GM23338 (cell line): Measurements from ENCODE around the gene HRAS. TPM values are rescaled to one million over a fixed set of nuclear protein-coding genes. Genes with fewer than 3 reads are reported as not detected.

Source experiments
- ATAC-seq: fragments of 200-7000 bp; cut with Tn5 transposase; 3 replicates; pipeline ENCODE4 v1.9.1; 2020
- DNase-seq: peaks from one replicate; pipeline ENCODE4 v3.0.0-alpha.2; 2015; ENCODE audit warnings: low spot score
- H2AFZ ChIP-seq: fragments of 200-600 bp; sonication (generic); 2 replicates; pipeline ENCODE4 v1.8.0; 2016; ENCODE audit warnings: antibody characterized with exemption, mild to moderate bottlenecking, moderate library complexity
- H3F3A ChIP-seq: fragments of 200-600 bp; sonication (generic); replicated peaks from 2 replicates; pipeline ENCODE4 v1.8.0; 2017; ENCODE audit warnings: antibody characterized with exemption, mixed run types, low read depth
- H3K27ac ChIP-seq: fragments of 200-600 bp; sonication (generic); 2 replicates; pipeline ENCODE4 v1.6.1; 2016; ENCODE audit warnings: low read depth
- H3K27me3 ChIP-seq: fragments of 200-600 bp; sonication (generic); 2 replicates; pipeline ENCODE4 v1.8.0; 2016; ENCODE audit warnings: mild to moderate bottlenecking, mixed run types, moderate library complexity; ENCODE audit not compliant: insufficient read depth
- H3K36me3 ChIP-seq: fragments of 200-600 bp; sonication (generic); 2 replicates; pipeline ENCODE4 v1.8.0; 2016; ENCODE audit warnings: mild to moderate bottlenecking; ENCODE audit not compliant: insufficient read depth
- H3K4me1 ChIP-seq: fragments of 200-600 bp; sonication (generic); 2 replicates; pipeline ENCODE4 v1.8.0; 2016; ENCODE audit warnings: mild to moderate bottlenecking, moderate library complexity; ENCODE audit not compliant: insufficient read depth
- H3K4me2 ChIP-seq: fragments of 200-600 bp; sonication (generic); 2 replicates; pipeline ENCODE4 v1.7.1; 2017; ENCODE audit warnings: mixed run types
- H3K4me3 ChIP-seq: fragments of 200-600 bp; sonication (generic); 2 replicates; pipeline ENCODE4 v1.6.1; 2016; ENCODE audit warnings: mixed run types
- H3K79me2 ChIP-seq: fragments of 200-600 bp; sonication (generic); replicated peaks from 2 replicates; pipeline ENCODE4 v1.8.0; 2017; ENCODE audit warnings: mild to moderate bottlenecking; ENCODE audit not compliant: insufficient read depth
- H3K9me2 ChIP-seq: fragments of 200-600 bp; sonication (generic); 2 replicates; pipeline ENCODE4 v1.8.0; 2017; ENCODE audit not compliant: insufficient read depth
- H4K20me1 ChIP-seq: fragments of 200-600 bp; sonication (generic); replicated peaks from 2 replicates; pipeline ENCODE4 v1.8.0; 2017; ENCODE audit warnings: mild to moderate bottlenecking; ENCODE audit not compliant: insufficient read depth
- H3K27ac Mint-ChIP-seq: 2 replicates; pipeline ENCODE4 v1.8.0; 2020; ENCODE audit warnings: inconsistent platforms, mild to moderate bottlenecking, moderate library complexity, mixed read lengths
- H3K27me3 Mint-ChIP-seq: 3 replicates; pipeline ENCODE4 v1.8.0; 2022; ENCODE audit warnings: low read depth, mild to moderate bottlenecking, moderate library complexity, mixed read lengths, inconsistent platforms; ENCODE audit not compliant: insufficient read depth, poor library complexity
- H3K36me3 Mint-ChIP-seq: 3 replicates; pipeline ENCODE4 v1.8.0; 2021; ENCODE audit warnings: low read depth, mild to moderate bottlenecking, inconsistent platforms, moderate library complexity, mixed read lengths
- H3K4me1 Mint-ChIP-seq: 3 replicates; pipeline ENCODE4 v1.8.0; 2020; ENCODE audit warnings: mild to moderate bottlenecking, inconsistent platforms, mixed read lengths
- H3K4me3 Mint-ChIP-seq: 3 replicates; pipeline ENCODE4 v1.8.0; 2021; ENCODE audit warnings: moderate library complexity, mild to moderate bottlenecking, inconsistent platforms, mixed read lengths
- H3K9me3 Mint-ChIP-seq: 3 replicates; pipeline ENCODE4 v1.8.0; 2020; ENCODE audit warnings: moderate library complexity, mild to moderate bottlenecking, inconsistent platforms, mixed read lengths
- CREB1 ChIP-seq: fragments of 250-450 bp; sonication (Bioruptor Pico); IDR thresholded peaks from 2 replicates; pipeline ENCODE4 v1.5.0; 2020; ENCODE audit warnings: low read depth, mild to moderate bottlenecking, moderate library complexity
- EZH2 ChIP-seq: fragments of 200-600 bp; sonication (generic); IDR thresholded peaks from one replicate; pipeline ENCODE4 v1.8.0; 2017; ENCODE audit warnings: antibody characterized with exemption, mild to moderate bottlenecking, low read depth; ENCODE audit not compliant: unreplicated experiment
- EZH2phosphoT487 ChIP-seq: fragments of 200-600 bp; sonication (generic); IDR thresholded peaks from one replicate; pipeline ENCODE4 v1.8.1; 2018; ENCODE audit warnings: antibody characterized with exemption; ENCODE audit not compliant: unreplicated experiment
- JUNB ChIP-seq: IDR thresholded peaks from one replicate; pipeline ENCODE4 v1.6.1; 2016; ENCODE audit warnings: antibody characterized with exemption; ENCODE audit not compliant: unreplicated experiment
- NANOG ChIP-seq: IDR thresholded peaks from 2 replicates; pipeline ENCODE4 v1.6.1; 2016; ENCODE audit warnings: antibody characterized with exemption, borderline replicate concordance
- POLR2AphosphoS5 ChIP-seq: IDR thresholded peaks from 2 replicates; pipeline ENCODE4 v1.6.1; 2016; ENCODE audit warnings: antibody characterized with exemption, low read depth
- STAT1 ChIP-seq: IDR thresholded peaks from one replicate; pipeline ENCODE4 v1.6.1; 2016; ENCODE audit warnings: antibody characterized with exemption; ENCODE audit not compliant: unreplicated experiment
- ZNF114 ChIP-seq: fragments of 250-450 bp; sonication (Bioruptor Pico); IDR thresholded peaks from 2 replicates; pipeline ENCODE4 v1.5.0; 2020; ENCODE audit warnings: mild to moderate bottlenecking, moderate library complexity
- ZNF331 ChIP-seq: fragments of 250-450 bp; sonication (Bioruptor Pico); IDR thresholded peaks from 2 replicates; pipeline ENCODE4 v1.5.0; 2020; ENCODE audit warnings: low read depth, mild to moderate bottlenecking, moderate library complexity
- ZNF462 ChIP-seq: fragments of 250-450 bp; sonication (Bioruptor Pico); IDR thresholded peaks from 2 replicates; pipeline ENCODE4 v1.5.0; 2020; ENCODE audit warnings: mild to moderate bottlenecking, moderate library complexity
- polyA plus RNA-seq: library from polyadenylated mRNA; unstranded; fragments of >200 nt; fragmentation: Nextera tagmentation; extraction: Ambion mirVana; gene quantifications from 2 replicates; pipeline ENCODE4 v1.2.1, GENCODE V29; 2016
- total RNA-seq: library from RNA; depleted of rRNA; stranded (reverse); fragments of >200 nt; shearing (Covaris generic); gene quantifications from 2 replicates; pipeline ENCODE4 v1.2.3, GENCODE V29; 2014
- TF ChIP-seq, protein P1 (sequence below): IDR thresholded peaks from one replicate; pipeline ENCODE4 v1.6.1; 2018; ENCODE audit warnings: antibody characterized with exemption; ENCODE audit not compliant: unreplicated experiment
- TF ChIP-seq, protein P2 (sequence below): IDR thresholded peaks from 2 replicates; pipeline ENCODE4 v1.6.1; 2016; ENCODE audit warnings: antibody characterized with exemption
- TF ChIP-seq, protein P3 (sequence below), 2 experiments: fragments of 200-600 bp in 1 of 2; sonication (generic) in 1 of 2; conservative IDR thresholded peaks; 2 replicates each; pipeline versions ENCODE4 v1.5.1 to v1.6.1; 2016 to 2017; ENCODE audit warnings: antibody characterized with exemption in 2 of 2, low read depth in 2 of 2, mild to moderate bottlenecking in 2 of 2, moderate library complexity in 1 of 2

The HRAS gene
- total and polyA plus RNA-seq, 2 experiments from 2014 or later = 37.9 to 48.7 TPM

- H3K4me1 ChIP-seq = no peaks in the 10 kb centered on the region
- H3K9me2 ChIP-seq = no peaks in the 10 kb centered on the region
- Mint-ChIP-seq H3K9me3 (no peaks in the 10 kb centered on the region), H3K27ac (no peak overlapping the region), H3K36me3 (no peaks in the 10 kb centered on the region), H3K4me1 (no peaks in the 10 kb centered on the region), H3K4me3 (no peak overlapping the region), H3K27me3 (peaks cover 7% of the 10 kb centered on the region)
- no peaks in the 10 kb centered on the region for H4K20me1 ChIP-seq
- H3K4me3 ChIP-seq = no peak overlapping the region
- H3K79me2 ChIP-seq = no peaks in the 10 kb centered on the region
- TF ChIP-seq, protein P1, sequence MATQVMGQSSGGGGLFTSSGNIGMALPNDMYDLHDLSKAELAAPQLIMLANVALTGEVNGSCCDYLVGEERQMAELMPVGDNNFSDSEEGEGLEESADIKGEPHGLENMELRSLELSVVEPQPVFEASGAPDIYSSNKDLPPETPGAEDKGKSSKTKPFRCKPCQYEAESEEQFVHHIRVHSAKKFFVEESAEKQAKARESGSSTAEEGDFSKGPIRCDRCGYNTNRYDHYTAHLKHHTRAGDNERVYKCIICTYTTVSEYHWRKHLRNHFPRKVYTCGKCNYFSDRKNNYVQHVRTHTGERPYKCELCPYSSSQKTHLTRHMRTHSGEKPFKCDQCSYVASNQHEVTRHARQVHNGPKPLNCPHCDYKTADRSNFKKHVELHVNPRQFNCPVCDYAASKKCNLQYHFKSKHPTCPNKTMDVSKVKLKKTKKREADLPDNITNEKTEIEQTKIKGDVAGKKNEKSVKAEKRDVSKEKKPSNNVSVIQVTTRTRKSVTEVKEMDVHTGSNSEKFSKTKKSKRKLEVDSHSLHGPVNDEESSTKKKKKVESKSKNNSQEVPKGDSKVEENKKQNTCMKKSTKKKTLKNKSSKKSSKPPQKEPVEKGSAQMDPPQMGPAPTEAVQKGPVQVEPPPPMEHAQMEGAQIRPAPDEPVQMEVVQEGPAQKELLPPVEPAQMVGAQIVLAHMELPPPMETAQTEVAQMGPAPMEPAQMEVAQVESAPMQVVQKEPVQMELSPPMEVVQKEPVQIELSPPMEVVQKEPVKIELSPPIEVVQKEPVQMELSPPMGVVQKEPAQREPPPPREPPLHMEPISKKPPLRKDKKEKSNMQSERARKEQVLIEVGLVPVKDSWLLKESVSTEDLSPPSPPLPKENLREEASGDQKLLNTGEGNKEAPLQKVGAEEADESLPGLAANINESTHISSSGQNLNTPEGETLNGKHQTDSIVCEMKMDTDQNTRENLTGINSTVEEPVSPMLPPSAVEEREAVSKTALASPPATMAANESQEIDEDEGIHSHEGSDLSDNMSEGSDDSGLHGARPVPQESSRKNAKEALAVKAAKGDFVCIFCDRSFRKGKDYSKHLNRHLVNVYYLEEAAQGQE = no peak
- TF ChIP-seq, protein P2, sequence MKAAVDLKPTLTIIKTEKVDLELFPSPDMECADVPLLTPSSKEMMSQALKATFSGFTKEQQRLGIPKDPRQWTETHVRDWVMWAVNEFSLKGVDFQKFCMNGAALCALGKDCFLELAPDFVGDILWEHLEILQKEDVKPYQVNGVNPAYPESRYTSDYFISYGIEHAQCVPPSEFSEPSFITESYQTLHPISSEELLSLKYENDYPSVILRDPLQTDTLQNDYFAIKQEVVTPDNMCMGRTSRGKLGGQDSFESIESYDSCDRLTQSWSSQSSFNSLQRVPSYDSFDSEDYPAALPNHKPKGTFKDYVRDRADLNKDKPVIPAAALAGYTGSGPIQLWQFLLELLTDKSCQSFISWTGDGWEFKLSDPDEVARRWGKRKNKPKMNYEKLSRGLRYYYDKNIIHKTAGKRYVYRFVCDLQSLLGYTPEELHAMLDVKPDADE = no peak
- TF ChIP-seq ZNF331 (CRISPR knock-in tag) = no peak
- TF ChIP-seq, protein P3, sequence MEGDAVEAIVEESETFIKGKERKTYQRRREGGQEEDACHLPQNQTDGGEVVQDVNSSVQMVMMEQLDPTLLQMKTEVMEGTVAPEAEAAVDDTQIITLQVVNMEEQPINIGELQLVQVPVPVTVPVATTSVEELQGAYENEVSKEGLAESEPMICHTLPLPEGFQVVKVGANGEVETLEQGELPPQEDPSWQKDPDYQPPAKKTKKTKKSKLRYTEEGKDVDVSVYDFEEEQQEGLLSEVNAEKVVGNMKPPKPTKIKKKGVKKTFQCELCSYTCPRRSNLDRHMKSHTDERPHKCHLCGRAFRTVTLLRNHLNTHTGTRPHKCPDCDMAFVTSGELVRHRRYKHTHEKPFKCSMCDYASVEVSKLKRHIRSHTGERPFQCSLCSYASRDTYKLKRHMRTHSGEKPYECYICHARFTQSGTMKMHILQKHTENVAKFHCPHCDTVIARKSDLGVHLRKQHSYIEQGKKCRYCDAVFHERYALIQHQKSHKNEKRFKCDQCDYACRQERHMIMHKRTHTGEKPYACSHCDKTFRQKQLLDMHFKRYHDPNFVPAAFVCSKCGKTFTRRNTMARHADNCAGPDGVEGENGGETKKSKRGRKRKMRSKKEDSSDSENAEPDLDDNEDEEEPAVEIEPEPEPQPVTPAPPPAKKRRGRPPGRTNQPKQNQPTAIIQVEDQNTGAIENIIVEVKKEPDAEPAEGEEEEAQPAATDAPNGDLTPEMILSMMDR (conservative IDR thresholded peaks at IDR 0.05; ENCODE audit: low read depth in 2 of 2) = no peak
- TF ChIP-seq ZNF114 = no peak
- TF ChIP-seq STAT1 = no peak
- TF ChIP-seq EZH2 = no peak
- TF ChIP-seq POLR2AphosphoS5 = no peak
- no peak for TF ChIP-seq NANOG
- TF ChIP-seq CREB1 = no peak
- TF ChIP-seq EZH2phosphoT487 = no peak
- no peak for TF ChIP-seq ZNF462 (CRISPR knock-in tag)
- no peak for TF ChIP-seq JUNB
- DNase-seq (no peak), ATAC-seq (no peak)
- H3K36me3 ChIP-seq = no peaks in the 10 kb centered on the region
- peaks cover 7% of the 10 kb centered on the region for H3K27me3 ChIP-seq
- no peak overlapping the region for H3K27ac ChIP-seq
- 0 out of 2 replicates have a peak, but pooled peaks cover 7% of the 10 kb centered on the region for H3F3A ChIP-seq
- no peak overlapping the region for H3K4me2 ChIP-seq
- no peak overlapping the region for H2AFZ ChIP-seq
Observed at GRCh38 chr11:551131-551530, 15.8 kb upstream of the HRAS start.
